Subcutaneous adipose tissue (tissue), 4 donors: ENCODE data around the gene ZNF333. TPM values are rescaled to one million over a fixed set of nuclear protein-coding genes. Genes with fewer than 3 reads are reported as not detected.

ENCODE experiments used
- CTCF ChIP-seq: fragments of 450-650 bp; IDR thresholded peaks from one replicate; pipeline ENCODE4 v1.5.1; 2016; ENCODE audit warnings: low read depth, mild to moderate bottlenecking, control low read depth, antibody characterized with exemption, moderate library complexity
- total RNA-seq, 4 donors: library from RNA; depleted of rRNA; stranded (reverse); fragments of >200 nt; gene quantifications; one replicate each; pipeline ENCODE4 v1.1.0, GENCODE V29; 2016

Gene ZNF333
- total RNA-seq, 4 donors from 2014 or later = 17.4 to 47.5 (median 25.8) TPM

GRCh38 chr19:14699641-14700040, 9.8 kb downstream of the ZNF333 start:
- no peak for TF ChIP-seq CTCF

GRCh38 chr19:14700711-14701375, 11.0 kb downstream of the ZNF333 start:
- TF ChIP-seq CTCF = no peak

GRCh38 chr19:14703833-14704232, 14.0 kb downstream of the ZNF333 start:
- no peak for TF ChIP-seq CTCF

GRCh38 chr19:14704450-14704849, 14.6 kb downstream of the ZNF333 start:
- no peak for TF ChIP-seq CTCF

- TF ChIP-seq CTCF = no peak
Observed at GRCh38 chr19:14715841-14716240, 26.0 kb downstream of the ZNF333 start.

GRCh38 chr19:14718522-14719116, 28.8 kb downstream of the ZNF333 start:
- no peak for TF ChIP-seq CTCF

- TF ChIP-seq CTCF = no peak
Observed at GRCh38 chr19:14719162-14719561, 29.3 kb downstream of the ZNF333 start.
